ENCODE measurements around the gene CCBE1.

Gene CCBE1

GRCh38 chr18:59512025-59512755 is 185.0 kb downstream of the CCBE1 start:
- no peak overlapping the region for H3K4me3 ChIP-seq (replicated peaks; ENCODE audit: insufficient read depth, low read length)
- DNase-seq (ENCODE audit: low read depth in 1 of 2, low spot score in 1 of 2), result no peak
- no peak overlapping the region for H3K27ac ChIP-seq (replicated peaks)
- H3K27me3 ChIP-seq (ENCODE audit: insufficient read depth, poor library complexity, severe bottlenecking), result no peaks in the 10 kb centered on the region
- TF ChIP-seq, protein P1, sequence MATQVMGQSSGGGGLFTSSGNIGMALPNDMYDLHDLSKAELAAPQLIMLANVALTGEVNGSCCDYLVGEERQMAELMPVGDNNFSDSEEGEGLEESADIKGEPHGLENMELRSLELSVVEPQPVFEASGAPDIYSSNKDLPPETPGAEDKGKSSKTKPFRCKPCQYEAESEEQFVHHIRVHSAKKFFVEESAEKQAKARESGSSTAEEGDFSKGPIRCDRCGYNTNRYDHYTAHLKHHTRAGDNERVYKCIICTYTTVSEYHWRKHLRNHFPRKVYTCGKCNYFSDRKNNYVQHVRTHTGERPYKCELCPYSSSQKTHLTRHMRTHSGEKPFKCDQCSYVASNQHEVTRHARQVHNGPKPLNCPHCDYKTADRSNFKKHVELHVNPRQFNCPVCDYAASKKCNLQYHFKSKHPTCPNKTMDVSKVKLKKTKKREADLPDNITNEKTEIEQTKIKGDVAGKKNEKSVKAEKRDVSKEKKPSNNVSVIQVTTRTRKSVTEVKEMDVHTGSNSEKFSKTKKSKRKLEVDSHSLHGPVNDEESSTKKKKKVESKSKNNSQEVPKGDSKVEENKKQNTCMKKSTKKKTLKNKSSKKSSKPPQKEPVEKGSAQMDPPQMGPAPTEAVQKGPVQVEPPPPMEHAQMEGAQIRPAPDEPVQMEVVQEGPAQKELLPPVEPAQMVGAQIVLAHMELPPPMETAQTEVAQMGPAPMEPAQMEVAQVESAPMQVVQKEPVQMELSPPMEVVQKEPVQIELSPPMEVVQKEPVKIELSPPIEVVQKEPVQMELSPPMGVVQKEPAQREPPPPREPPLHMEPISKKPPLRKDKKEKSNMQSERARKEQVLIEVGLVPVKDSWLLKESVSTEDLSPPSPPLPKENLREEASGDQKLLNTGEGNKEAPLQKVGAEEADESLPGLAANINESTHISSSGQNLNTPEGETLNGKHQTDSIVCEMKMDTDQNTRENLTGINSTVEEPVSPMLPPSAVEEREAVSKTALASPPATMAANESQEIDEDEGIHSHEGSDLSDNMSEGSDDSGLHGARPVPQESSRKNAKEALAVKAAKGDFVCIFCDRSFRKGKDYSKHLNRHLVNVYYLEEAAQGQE (IDR thresholded peaks at IDR 0.05; ENCODE audit: insufficient replicate concordance, low read depth), result no peak
- TF ChIP-seq SPI1 (IDR thresholded peaks at IDR 0.05; ENCODE audit: borderline replicate concordance, low read depth), result no peak
- TF ChIP-seq CTCF (IDR thresholded peaks at IDR 0.05; ENCODE audit: insufficient read depth, low read length), result no peak
- TF ChIP-seq POLR2AphosphoS5 (IDR thresholded peaks at IDR 0.05; ENCODE audit: low read depth), result no peak
- TF ChIP-seq GABPA (IDR thresholded peaks at IDR 0.05; ENCODE audit: low read depth), result no peak

GRCh38 chr18:59509481-59510442 is 187.5 kb downstream of the CCBE1 start:
- no peak for DNase-seq (ENCODE audit: low read depth in 1 of 2, low spot score in 1 of 2)
- H3K4me3 ChIP-seq (replicated peaks; ENCODE audit: insufficient read depth, low read length), result no peak overlapping the region
- no peak overlapping the region for H3K27ac ChIP-seq (replicated peaks)
- H3K27me3 ChIP-seq (ENCODE audit: insufficient read depth, poor library complexity, severe bottlenecking), result peaks cover 3% of the 10 kb centered on the region
- TF ChIP-seq, protein P1 (IDR thresholded peaks at IDR 0.05; ENCODE audit: insufficient replicate concordance, low read depth), result no peak
- TF ChIP-seq POLR2AphosphoS5 (IDR thresholded peaks at IDR 0.05; ENCODE audit: low read depth), result no peak
- TF ChIP-seq GABPA (IDR thresholded peaks at IDR 0.05; ENCODE audit: low read depth), result no peak
- no peak for TF ChIP-seq CTCF (IDR thresholded peaks at IDR 0.05; ENCODE audit: insufficient read depth, low read length)
- no peak for TF ChIP-seq SPI1 (IDR thresholded peaks at IDR 0.05; ENCODE audit: borderline replicate concordance, low read depth)

GRCh38 chr18:59505356-59505755 is 191.9 kb downstream of the CCBE1 start:
- no peak for DNase-seq (ENCODE audit: low read depth in 1 of 2, low spot score in 1 of 2)
- Histone ChIP-seq H3K27ac (replicated peaks) (no peak overlapping the region), H3K27me3 (ENCODE audit: insufficient read depth, poor library complexity, severe bottlenecking) (peaks cover 3% of the 10 kb centered on the region), H3K4me3 (replicated peaks; ENCODE audit: insufficient read depth, low read length) (no peak overlapping the region)
- no peak for TF ChIP-seq POLR2AphosphoS5 (IDR thresholded peaks at IDR 0.05; ENCODE audit: low read depth)
- TF ChIP-seq, protein P1 (IDR thresholded peaks at IDR 0.05; ENCODE audit: insufficient replicate concordance, low read depth), result no peak
- no peak for TF ChIP-seq SPI1 (IDR thresholded peaks at IDR 0.05; ENCODE audit: borderline replicate concordance, low read depth)
- TF ChIP-seq GABPA (IDR thresholded peaks at IDR 0.05; ENCODE audit: low read depth), result no peak
- no peak for TF ChIP-seq CTCF (IDR thresholded peaks at IDR 0.05; ENCODE audit: insufficient read depth, low read length)

Measured in HL-60 (cell line).